ENCODE results near the gene CUX1.

DNA sequence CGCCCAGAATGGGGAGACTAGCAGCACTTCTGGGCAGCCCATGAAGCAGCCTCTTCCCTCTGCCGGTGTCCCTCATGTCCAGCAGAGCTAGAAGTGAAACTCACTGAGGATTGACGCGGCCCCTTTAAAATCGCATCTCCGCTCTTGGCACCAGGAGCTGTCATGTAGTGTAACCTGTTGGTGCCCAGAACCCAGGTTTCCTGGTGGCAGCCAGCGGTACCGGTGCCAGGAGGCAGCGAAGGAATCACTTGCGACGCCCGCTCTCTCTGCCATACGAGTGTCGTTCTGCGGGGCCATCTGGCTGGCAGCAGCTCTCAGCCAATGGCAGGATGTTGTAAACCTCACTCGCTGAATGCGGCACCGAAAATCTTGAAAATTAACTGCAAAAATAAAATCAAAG is 82.7 kb downstream of the CUX1 start:
- TF ChIP-seq, protein P1, sequence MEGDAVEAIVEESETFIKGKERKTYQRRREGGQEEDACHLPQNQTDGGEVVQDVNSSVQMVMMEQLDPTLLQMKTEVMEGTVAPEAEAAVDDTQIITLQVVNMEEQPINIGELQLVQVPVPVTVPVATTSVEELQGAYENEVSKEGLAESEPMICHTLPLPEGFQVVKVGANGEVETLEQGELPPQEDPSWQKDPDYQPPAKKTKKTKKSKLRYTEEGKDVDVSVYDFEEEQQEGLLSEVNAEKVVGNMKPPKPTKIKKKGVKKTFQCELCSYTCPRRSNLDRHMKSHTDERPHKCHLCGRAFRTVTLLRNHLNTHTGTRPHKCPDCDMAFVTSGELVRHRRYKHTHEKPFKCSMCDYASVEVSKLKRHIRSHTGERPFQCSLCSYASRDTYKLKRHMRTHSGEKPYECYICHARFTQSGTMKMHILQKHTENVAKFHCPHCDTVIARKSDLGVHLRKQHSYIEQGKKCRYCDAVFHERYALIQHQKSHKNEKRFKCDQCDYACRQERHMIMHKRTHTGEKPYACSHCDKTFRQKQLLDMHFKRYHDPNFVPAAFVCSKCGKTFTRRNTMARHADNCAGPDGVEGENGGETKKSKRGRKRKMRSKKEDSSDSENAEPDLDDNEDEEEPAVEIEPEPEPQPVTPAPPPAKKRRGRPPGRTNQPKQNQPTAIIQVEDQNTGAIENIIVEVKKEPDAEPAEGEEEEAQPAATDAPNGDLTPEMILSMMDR (IDR thresholded peaks at IDR 0.05) = no peak
- TF ChIP-seq POLR2A (IDR thresholded peaks at IDR 0.05) = no peak

Data from body of pancreas (tissue), 4 donors.